AG09319 (cell line): ENCODE data around the gene TRIP13.
"Not testable (repeated sequence)": the region's sequence is repeated elsewhere in the genome, so short reads cannot be mapped to it uniquely, and the experiment has no call there.

Experiments used
- DNase-seq: peaks from one replicate; pipeline ENCODE4 v3.0.0-alpha.2; 2010; ENCODE audit warnings: low read depth; ENCODE audit errors: extremely low read depth
- CTCF ChIP-seq: IDR thresholded peaks from 2 replicates; pipeline ENCODE4 v1.5.1; 2011; ENCODE audit warnings: low read depth, mild to moderate bottlenecking, inconsistent platforms, low read length, moderate library complexity

TRIP13 gene

GRCh38 chr5:892394-893136 is at the start of gene TRIP13, which contains the start of gene BRD9:
TRIP13 (plus strand) TSS chr5:892884; CDS start chr5:892999, 115 bp downstream.
BRD9 (minus strand) TSS chr5:892801; CDS start chr5:892657, 144 bp downstream.
- peak; percentile 34 for DNase-seq
- no peak for TF ChIP-seq CTCF

GRCh38 chr5:843371-843770 is 49.3 kb upstream of the TRIP13 start:
- DNase-seq: not testable (repeated sequence)

GRCh38 chr5:843926-844325 is 48.8 kb upstream of the TRIP13 start:
- DNase-seq: not testable (repeated sequence)

- not testable (repeated sequence) for DNase-seq
These were observed 48.3 kb upstream of the TRIP13 start for GRCh38 chr5:844426-844825.

- DNase-seq: not testable (repeated sequence)
These were observed 47.5 kb upstream of the TRIP13 start for GRCh38 chr5:845031-845675.

- not testable (repeated sequence) for DNase-seq
These were observed 46.7 kb upstream of the TRIP13 start for GRCh38 chr5:845676-846601.

GRCh38 chr5:846602-847091 is 46.0 kb upstream of the TRIP13 start:
- not testable (repeated sequence) for DNase-seq

GRCh38 chr5:847212-847611 is 45.5 kb upstream of the TRIP13 start:
- DNase-seq: not testable (repeated sequence)

- DNase-seq: not testable (repeated sequence)
These were observed 44.9 kb upstream of the TRIP13 start for GRCh38 chr5:847736-848135.

GRCh38 chr5:848671-849111 is 44.0 kb upstream of the TRIP13 start:
- no peak for TF ChIP-seq CTCF
- no peak for DNase-seq

- TF ChIP-seq CTCF: no peak
- no peak for DNase-seq
These were observed 42.9 kb upstream of the TRIP13 start for GRCh38 chr5:849651-850301.
